ENCODE data around the gene ST14.

ST14 gene

GRCh38 chr11:130197386-130198035 is 37.9 kb downstream of the ST14 start:
- Histone ChIP-seq H3K36me3 (ENCODE audit: control insufficient read depth in 1 of 2, insufficient read depth in 2 of 2, low read length in 2 of 2) (peaks cover 49 to 84% of the 10 kb centered on the region in 2 donors), H3K4me1 (ENCODE audit: control insufficient read depth in 1 of 2, insufficient read depth in 2 of 2, low read length in 2 of 2) (peaks cover 9 to 14% of the 10 kb centered on the region in 2 donors)

GRCh38 chr11:130198292-130198691 is 38.7 kb downstream of the ST14 start:
- Histone ChIP-seq H3K4me1 (ENCODE audit: control insufficient read depth in 1 of 2, insufficient read depth in 2 of 2, low read length in 2 of 2) (peaks cover 2 to 15% of the 10 kb centered on the region in 2 donors), H3K4me3 (ENCODE audit: low read depth in 1 of 2, low read length in 2 of 2) (no peak overlapping the region), H3K9me3 (ENCODE audit: control insufficient read depth in 1 of 2, low read length in 2 of 2) (no peaks in the 10 kb centered on the region), H3K27ac (ENCODE audit: low read depth, low read length) (no peak overlapping the region), H3K27me3 (ENCODE audit: control insufficient read depth in 1 of 2, insufficient read depth in 2 of 2, low read length in 2 of 2) (no peaks in the 10 kb centered on the region), H3K36me3 (ENCODE audit: control insufficient read depth in 1 of 2, insufficient read depth in 2 of 2, low read length in 2 of 2) (peaks cover 55 to 89% of the 10 kb centered on the region in 2 donors), H3K9ac (ENCODE audit: low read depth in 1 of 2, low read length in 2 of 2) (no peak overlapping the region)

More at GRCh38 chr11:130197386-130198035, 37.9 kb downstream of the ST14 start:
- Histone ChIP-seq H3K9ac (ENCODE audit: low read depth in 1 of 2, low read length in 2 of 2) (no peak overlapping the region), H3K27ac (ENCODE audit: low read depth, low read length) (no peak overlapping the region), H3K9me3 (ENCODE audit: control insufficient read depth in 1 of 2, low read length in 2 of 2) (no peaks in the 10 kb centered on the region), H3K27me3 (ENCODE audit: control insufficient read depth in 1 of 2, insufficient read depth in 2 of 2, low read length in 2 of 2) (no peaks in the 10 kb centered on the region), H3K4me3 (ENCODE audit: low read depth in 1 of 2, low read length in 2 of 2) (no peak overlapping the region)

GRCh38 chr11:130198964-130199363 is 39.4 kb downstream of the ST14 start:
- Histone ChIP-seq H3K27me3 (ENCODE audit: control insufficient read depth in 1 of 2, insufficient read depth in 2 of 2, low read length in 2 of 2) (no peaks in the 10 kb centered on the region), H3K36me3 (ENCODE audit: control insufficient read depth in 1 of 2, insufficient read depth in 2 of 2, low read length in 2 of 2) (peaks cover 58 to 93% of the 10 kb centered on the region in 2 donors), H3K4me1 (ENCODE audit: control insufficient read depth in 1 of 2, insufficient read depth in 2 of 2, low read length in 2 of 2) (peaks cover 0 to 12% of the 10 kb centered on the region in 2 donors)

GRCh38 chr11:130199792-130200191 is 40.2 kb downstream of the ST14 start:
- H3K27me3 ChIP-seq (ENCODE audit: control insufficient read depth in 1 of 2, insufficient read depth in 2 of 2, low read length in 2 of 2) = no peaks in the 10 kb centered on the region
- H3K9ac ChIP-seq (ENCODE audit: low read depth in 1 of 2, low read length in 2 of 2) = no peak overlapping the region
- H3K9me3 ChIP-seq (ENCODE audit: control insufficient read depth in 1 of 2, low read length in 2 of 2) = no peaks in the 10 kb centered on the region
- H3K27ac ChIP-seq (ENCODE audit: low read depth, low read length) = no peak overlapping the region
- H3K36me3 ChIP-seq (ENCODE audit: control insufficient read depth in 1 of 2, insufficient read depth in 2 of 2, low read length in 2 of 2) = peaks cover 59 to 89% of the 10 kb centered on the region in 2 donors
- H3K4me1 ChIP-seq (ENCODE audit: control insufficient read depth in 1 of 2, insufficient read depth in 2 of 2, low read length in 2 of 2) = peaks cover 0 to 10% of the 10 kb centered on the region in 2 donors
- H3K4me3 ChIP-seq (ENCODE audit: low read depth in 1 of 2, low read length in 2 of 2) = no peak overlapping the region

More at GRCh38 chr11:130198964-130199363, 39.4 kb downstream of the ST14 start:
- H3K9me3 ChIP-seq (ENCODE audit: control insufficient read depth in 1 of 2, low read length in 2 of 2) = no peaks in the 10 kb centered on the region
- no peak overlapping the region for H3K4me3 ChIP-seq (ENCODE audit: low read depth in 1 of 2, low read length in 2 of 2)
- H3K9ac ChIP-seq (ENCODE audit: low read depth in 1 of 2, low read length in 2 of 2) = no peak overlapping the region
- H3K27ac ChIP-seq (ENCODE audit: low read depth, low read length) = no peak overlapping the region

- no peak overlapping the region for H3K9ac ChIP-seq (ENCODE audit: low read depth in 1 of 2, low read length in 2 of 2)
- H3K9me3 ChIP-seq (ENCODE audit: control insufficient read depth in 1 of 2, low read length in 2 of 2) = no peaks in the 10 kb centered on the region
- H3K36me3 ChIP-seq (ENCODE audit: control insufficient read depth in 1 of 2, insufficient read depth in 2 of 2, low read length in 2 of 2) = peaks cover 59 to 84% of the 10 kb centered on the region in 2 donors
- no peak overlapping the region for H3K27ac ChIP-seq (ENCODE audit: low read depth, low read length)
- H3K27me3 ChIP-seq (ENCODE audit: control insufficient read depth in 1 of 2, insufficient read depth in 2 of 2, low read length in 2 of 2) = no peaks in the 10 kb centered on the region
- no peak overlapping the region for H3K4me3 ChIP-seq (ENCODE audit: low read depth in 1 of 2, low read length in 2 of 2)
- H3K4me1 ChIP-seq (ENCODE audit: control insufficient read depth in 1 of 2, insufficient read depth in 2 of 2, low read length in 2 of 2) = peaks cover 2 to 10% of the 10 kb centered on the region in 2 donors
Measured at GRCh38 chr11:130201026-130201425, 41.4 kb downstream of the ST14 start.

- Histone ChIP-seq H3K27me3 (ENCODE audit: control insufficient read depth in 1 of 2, insufficient read depth in 2 of 2, low read length in 2 of 2) (no peaks in the 10 kb centered on the region), H3K4me1 (ENCODE audit: control insufficient read depth in 1 of 2, insufficient read depth in 2 of 2, low read length in 2 of 2) (peaks cover 10 to 11% of the 10 kb centered on the region in 2 donors), H3K9me3 (ENCODE audit: control insufficient read depth in 1 of 2, low read length in 2 of 2) (no peaks in the 10 kb centered on the region), H3K36me3 (ENCODE audit: control insufficient read depth in 1 of 2, insufficient read depth in 2 of 2, low read length in 2 of 2) (peaks cover 51 to 76% of the 10 kb centered on the region in 2 donors), H3K9ac (ENCODE audit: low read depth in 1 of 2, low read length in 2 of 2) (no peak overlapping the region), H3K27ac (ENCODE audit: low read depth, low read length) (no peak overlapping the region), H3K4me3 (ENCODE audit: low read depth in 1 of 2, low read length in 2 of 2) (no peak overlapping the region)
Measured at GRCh38 chr11:130202009-130202817, 42.6 kb downstream of the ST14 start.

- Histone ChIP-seq H3K9ac (ENCODE audit: low read depth in 1 of 2, low read length in 2 of 2) (no peak overlapping the region), H3K27me3 (ENCODE audit: control insufficient read depth in 1 of 2, insufficient read depth in 2 of 2, low read length in 2 of 2) (no peaks in the 10 kb centered on the region), H3K36me3 (ENCODE audit: control insufficient read depth in 1 of 2, insufficient read depth in 2 of 2, low read length in 2 of 2) (peaks cover 48 to 72% of the 10 kb centered on the region in 2 donors), H3K4me3 (ENCODE audit: low read depth in 1 of 2, low read length in 2 of 2) (no peak overlapping the region), H3K4me1 (ENCODE audit: control insufficient read depth in 1 of 2, insufficient read depth in 2 of 2, low read length in 2 of 2) (peaks cover 10 to 11% of the 10 kb centered on the region in 2 donors), H3K27ac (ENCODE audit: low read depth, low read length) (no peak overlapping the region), H3K9me3 (ENCODE audit: control insufficient read depth in 1 of 2, low read length in 2 of 2) (no peaks in the 10 kb centered on the region)
Measured at GRCh38 chr11:130202818-130203689, 43.5 kb downstream of the ST14 start.

- Histone ChIP-seq H3K9ac (ENCODE audit: low read depth in 1 of 2, low read length in 2 of 2) (no peak overlapping the region), H3K4me1 (ENCODE audit: control insufficient read depth in 1 of 2, insufficient read depth in 2 of 2, low read length in 2 of 2) (peaks cover 10 to 11% of the 10 kb centered on the region in 2 donors), H3K36me3 (ENCODE audit: control insufficient read depth in 1 of 2, insufficient read depth in 2 of 2, low read length in 2 of 2) (peaks cover 46 to 74% of the 10 kb centered on the region in 2 donors), H3K9me3 (ENCODE audit: control insufficient read depth in 1 of 2, low read length in 2 of 2) (no peaks in the 10 kb centered on the region), H3K27me3 (ENCODE audit: control insufficient read depth in 1 of 2, insufficient read depth in 2 of 2, low read length in 2 of 2) (no peaks in the 10 kb centered on the region), H3K4me3 (ENCODE audit: low read depth in 1 of 2, low read length in 2 of 2) (no peak overlapping the region), H3K27ac (ENCODE audit: low read depth, low read length) (no peak overlapping the region)
Measured at GRCh38 chr11:130203766-130204702, 44.5 kb downstream of the ST14 start.

GRCh38 chr11:130204703-130205095 is 45.1 kb downstream of the ST14 start:
- Histone ChIP-seq H3K4me3 (ENCODE audit: low read depth in 1 of 2, low read length in 2 of 2) (no peak overlapping the region), H3K36me3 (ENCODE audit: control insufficient read depth in 1 of 2, insufficient read depth in 2 of 2, low read length in 2 of 2) (peaks cover 42 to 73% of the 10 kb centered on the region in 2 donors), H3K9ac (ENCODE audit: low read depth in 1 of 2, low read length in 2 of 2) (no peak overlapping the region), H3K27me3 (ENCODE audit: control insufficient read depth in 1 of 2, insufficient read depth in 2 of 2, low read length in 2 of 2) (no peaks in the 10 kb centered on the region), H3K27ac (ENCODE audit: low read depth, low read length) (no peak overlapping the region), H3K4me1 (ENCODE audit: control insufficient read depth in 1 of 2, insufficient read depth in 2 of 2, low read length in 2 of 2) (peaks cover 10 to 11% of the 10 kb centered on the region in 2 donors), H3K9me3 (ENCODE audit: control insufficient read depth in 1 of 2, low read length in 2 of 2) (no peaks in the 10 kb centered on the region)

All from duodenal mucosa (tissue), 2 donors.